22Rv1 (cell line): ENCODE measurements around the gene UNC13B.

Experiments
- ZFX ChIP-seq: fragments of 450-650 bp; IDR thresholded peaks from 2 replicates; pipeline ENCODE4 v1.6.1; 2017; ENCODE audit warnings: antibody characterized with exemption, borderline replicate concordance
- TF ChIP-seq, protein P1 (sequence below): fragments of 450-650 bp; IDR thresholded peaks from 2 replicates; pipeline ENCODE4 v1.5.1; 2017; ENCODE audit warnings: mild to moderate bottlenecking

DNA sequence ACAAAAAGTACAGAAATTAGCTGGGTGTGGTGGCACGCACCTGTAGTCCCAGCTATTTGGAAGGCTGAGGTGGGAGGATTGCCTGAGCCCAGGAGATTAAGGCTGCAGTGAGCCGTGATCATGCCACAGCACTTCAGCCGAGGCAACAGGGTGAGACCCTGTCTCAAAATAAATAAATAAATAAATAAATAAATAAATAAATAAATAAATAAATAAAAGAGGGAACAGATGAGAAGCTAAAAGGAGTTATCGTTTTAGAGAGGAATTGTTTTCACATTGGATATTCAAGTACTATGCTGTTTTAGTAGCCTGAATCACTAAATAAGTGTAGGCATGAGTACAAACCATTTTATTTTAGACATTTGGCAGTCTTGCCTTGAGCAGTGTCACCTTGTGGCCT lies 151.7 kb downstream of the UNC13B start:
- TF ChIP-seq, protein P1, sequence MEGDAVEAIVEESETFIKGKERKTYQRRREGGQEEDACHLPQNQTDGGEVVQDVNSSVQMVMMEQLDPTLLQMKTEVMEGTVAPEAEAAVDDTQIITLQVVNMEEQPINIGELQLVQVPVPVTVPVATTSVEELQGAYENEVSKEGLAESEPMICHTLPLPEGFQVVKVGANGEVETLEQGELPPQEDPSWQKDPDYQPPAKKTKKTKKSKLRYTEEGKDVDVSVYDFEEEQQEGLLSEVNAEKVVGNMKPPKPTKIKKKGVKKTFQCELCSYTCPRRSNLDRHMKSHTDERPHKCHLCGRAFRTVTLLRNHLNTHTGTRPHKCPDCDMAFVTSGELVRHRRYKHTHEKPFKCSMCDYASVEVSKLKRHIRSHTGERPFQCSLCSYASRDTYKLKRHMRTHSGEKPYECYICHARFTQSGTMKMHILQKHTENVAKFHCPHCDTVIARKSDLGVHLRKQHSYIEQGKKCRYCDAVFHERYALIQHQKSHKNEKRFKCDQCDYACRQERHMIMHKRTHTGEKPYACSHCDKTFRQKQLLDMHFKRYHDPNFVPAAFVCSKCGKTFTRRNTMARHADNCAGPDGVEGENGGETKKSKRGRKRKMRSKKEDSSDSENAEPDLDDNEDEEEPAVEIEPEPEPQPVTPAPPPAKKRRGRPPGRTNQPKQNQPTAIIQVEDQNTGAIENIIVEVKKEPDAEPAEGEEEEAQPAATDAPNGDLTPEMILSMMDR, result no peak
- no peak for TF ChIP-seq ZFX
